ENCODE results near the gene VIM.

VIM gene

DNA sequence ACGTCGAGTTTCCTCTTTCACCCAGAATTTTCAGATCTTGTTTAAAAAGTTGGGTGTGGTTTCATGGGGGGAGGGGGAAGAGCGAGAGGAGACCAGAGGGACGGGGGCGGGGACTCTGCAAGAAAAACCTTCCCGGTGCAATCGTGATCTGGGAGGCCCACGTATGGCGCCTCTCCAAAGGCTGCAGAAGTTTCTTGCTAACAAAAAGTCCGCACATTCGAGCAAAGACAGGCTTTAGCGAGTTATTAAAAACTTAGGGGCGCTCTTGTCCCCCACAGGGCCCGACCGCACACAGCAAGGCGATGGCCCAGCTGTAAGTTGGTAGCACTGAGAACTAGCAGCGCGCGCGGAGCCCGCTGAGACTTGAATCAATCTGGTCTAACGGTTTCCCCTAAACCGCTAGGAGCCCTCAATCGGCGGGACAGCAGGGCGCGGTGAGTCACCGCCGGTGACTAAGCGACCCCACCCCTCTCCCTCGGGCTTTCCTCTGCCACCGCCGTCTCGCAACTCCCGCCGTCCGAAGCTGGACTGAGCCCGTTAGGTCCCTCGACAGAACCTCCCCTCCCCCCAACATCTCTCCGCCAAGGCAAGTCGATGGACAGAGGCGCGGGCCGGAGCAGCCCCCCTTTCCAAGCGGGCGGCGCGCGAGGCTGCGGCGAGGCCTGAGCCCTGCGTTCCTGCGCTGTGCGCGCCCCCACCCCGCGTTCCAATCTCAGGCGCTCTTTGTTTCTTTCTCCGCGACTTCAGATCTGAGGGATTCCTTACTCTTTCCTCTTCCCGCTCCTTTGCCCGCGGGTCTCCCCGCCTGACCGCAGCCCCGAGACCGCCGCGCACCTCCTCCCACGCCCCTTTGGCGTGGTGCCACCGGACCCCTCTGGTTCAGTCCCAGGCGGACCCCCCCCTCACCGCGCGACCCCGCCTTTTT lies at the start of gene VIM:
Gene VIM (plus strand): TSS at position 151 of the 925 bp plus-strand sequence. CDS start 1,182 bp downstream, outside the sequence.
- in situ Hi-C loops (cut with MboI; ENCODE audit: low sequenced_read_pairs), result no loop called here

DNA sequence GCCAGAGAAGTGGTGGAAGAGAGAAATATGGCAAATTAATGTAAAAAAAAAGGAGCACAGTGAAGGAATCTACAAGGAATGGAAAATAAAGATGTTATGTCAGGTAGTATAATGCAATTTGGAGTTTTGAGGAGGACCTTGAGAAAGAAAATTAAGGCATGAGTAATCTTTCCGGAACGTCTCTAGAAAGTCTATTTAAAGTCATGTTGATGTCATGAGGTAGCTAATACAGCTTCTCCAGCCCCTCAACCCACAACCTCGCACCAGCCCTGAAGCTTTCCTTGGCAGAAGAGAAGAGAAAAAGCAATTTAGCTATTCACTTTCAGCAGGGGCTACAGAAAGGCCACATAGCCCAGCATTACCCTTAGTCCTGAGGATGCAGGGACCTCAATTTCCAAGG lies 49.0 kb upstream of the VIM start:
- in situ Hi-C loops (cut with MboI; ENCODE audit: low sequenced_read_pairs), result no loop called here

DNA sequence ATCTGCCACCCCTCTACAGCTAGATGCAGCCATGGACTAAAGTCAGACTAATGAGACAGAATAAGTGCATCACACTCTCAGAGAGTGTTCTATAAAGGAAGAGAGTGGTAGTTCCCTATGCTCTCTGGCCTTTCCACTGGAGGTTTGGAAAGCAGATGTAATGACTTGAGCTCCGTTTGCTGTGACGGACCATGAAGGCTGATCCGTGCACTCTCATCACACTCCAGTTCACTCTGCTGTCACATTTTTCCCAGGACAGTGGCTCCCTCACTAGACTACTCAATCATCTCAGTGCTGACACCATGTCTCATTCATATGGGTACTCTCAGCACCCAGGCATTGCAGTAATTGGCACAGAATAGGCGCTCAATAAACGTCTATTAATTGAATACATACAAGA lies 46.9 kb upstream of the VIM start:
- in situ Hi-C loops (cut with MboI; ENCODE audit: low sequenced_read_pairs), result no loop called here

DNA sequence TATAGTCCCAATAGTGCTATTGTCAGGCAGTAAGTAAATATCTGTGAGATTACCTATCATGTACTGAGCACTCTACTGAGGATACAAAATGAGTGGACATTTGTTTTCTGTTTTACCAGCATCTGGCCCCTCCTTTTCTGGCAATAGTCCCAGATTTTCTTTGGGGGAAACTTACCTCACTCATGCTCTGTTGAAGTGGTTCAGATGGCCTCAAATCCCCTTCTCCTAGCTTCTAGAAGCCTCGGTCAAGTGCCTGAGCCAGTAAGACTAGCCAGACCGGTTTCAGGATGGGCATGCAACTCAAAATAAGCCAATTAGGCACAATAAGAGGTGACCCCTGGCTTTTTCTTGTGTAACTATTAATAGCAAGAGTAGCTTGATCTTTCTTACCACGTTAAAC lies 46.3 kb upstream of the VIM start:
- in situ Hi-C loops (cut with MboI; ENCODE audit: low sequenced_read_pairs), result no loop called here

DNA sequence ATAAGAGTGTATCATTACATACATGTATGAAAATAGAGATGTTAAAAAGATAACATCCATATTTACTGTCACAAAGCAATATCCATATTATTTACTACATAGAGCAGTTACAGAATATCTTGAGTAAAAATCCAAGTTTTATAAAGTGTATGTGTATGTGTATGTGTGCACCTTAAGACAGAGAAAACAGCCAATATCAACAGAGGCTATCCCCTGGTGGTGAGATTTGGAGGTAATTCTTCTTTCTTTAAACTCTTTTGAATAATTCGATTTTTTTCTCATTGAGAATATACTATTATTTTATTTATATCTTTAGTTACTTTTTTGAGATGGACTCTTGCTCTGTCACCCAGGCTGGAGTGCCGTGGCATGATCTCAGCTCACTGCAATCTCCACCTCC lies 44.9 kb upstream of the VIM start:
- in situ Hi-C loops (cut with MboI; ENCODE audit: low sequenced_read_pairs), result no loop called here

DNA sequence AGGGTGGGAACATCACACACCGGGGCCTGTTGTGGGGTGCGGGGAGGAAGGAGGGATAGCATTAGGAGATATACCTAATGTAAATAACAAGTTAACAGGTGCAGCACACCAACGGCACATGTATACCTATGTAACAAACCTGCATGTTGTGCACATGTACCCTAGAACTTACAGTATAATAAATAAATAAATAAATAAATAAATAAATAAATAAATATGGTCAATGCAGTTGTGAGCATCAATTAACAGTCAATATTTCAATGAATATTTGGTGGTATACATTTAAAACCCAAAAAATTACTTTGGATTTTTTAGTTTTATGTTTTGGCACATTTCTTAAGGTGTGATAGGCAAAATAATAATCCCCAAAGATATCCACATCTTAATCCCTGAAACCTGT lies 42.2 kb upstream of the VIM start:
- in situ Hi-C loops (cut with MboI; ENCODE audit: low sequenced_read_pairs), result no loop called here

DNA sequence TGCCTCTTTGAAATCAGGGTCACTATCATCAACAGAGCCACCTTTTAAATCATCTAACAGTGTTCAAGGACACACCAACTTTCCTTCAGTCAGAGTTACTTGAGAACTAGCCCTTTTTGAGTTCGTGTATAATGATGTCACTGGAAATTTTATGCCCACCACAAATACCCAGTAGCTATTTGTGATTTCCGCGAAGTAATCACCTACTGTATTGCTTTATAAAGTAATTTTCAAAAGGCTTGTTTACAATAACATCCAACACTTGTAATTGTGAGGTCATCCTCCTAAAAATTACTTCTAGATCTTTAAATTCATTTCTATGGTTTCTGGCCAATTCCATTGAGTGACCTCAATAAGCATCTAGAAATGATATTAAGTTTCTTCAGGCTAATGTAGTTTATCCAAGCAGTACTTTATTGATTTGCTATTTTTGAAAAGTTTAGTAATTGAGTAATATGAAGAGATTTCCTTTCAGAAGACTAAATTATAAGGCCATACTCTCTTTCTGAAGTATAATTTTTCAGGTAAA lies 39.3 kb upstream of the VIM start:
- in situ Hi-C loops (cut with MboI; ENCODE audit: low sequenced_read_pairs), result no loop called here

DNA sequence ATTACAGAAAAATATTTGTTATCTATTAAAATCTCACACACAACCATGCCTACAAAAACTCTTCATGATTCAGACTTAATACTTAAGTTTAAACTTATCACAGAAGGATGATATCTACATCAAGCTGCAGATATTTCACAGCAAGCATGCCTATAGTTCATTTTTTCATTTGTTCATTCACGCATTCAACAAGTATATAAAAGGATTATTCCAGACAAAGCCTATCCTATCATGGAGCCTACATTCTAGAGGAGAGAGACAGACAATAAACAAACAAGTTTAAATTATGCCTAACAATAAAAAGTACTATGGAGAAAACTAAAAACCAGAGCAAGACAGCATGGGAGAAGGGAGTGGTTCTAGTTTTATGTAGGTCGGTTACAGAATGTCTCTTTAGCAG lies 37.4 kb upstream of the VIM start:
- in situ Hi-C loops (cut with MboI; ENCODE audit: low sequenced_read_pairs), result no loop called here

DNA sequence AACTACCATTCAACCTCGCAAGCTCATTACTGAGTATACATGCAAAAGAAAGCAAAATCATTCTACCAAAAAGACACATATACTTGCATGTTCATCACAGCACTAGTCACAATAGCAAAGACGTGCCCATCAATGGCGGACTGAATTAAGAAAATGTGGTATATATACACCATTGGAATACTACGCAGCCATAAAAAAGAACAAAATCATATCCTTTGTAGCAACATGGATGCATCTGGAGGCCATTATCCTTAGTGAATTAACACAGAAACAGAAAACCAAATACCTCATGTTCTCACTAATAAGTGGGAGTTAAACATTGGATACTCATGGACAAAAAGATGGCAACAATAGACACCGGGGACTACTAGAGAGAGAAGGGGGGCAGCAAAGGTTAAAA lies 33.0 kb upstream of the VIM start:
- in situ Hi-C loops (cut with MboI; ENCODE audit: low sequenced_read_pairs), result no loop called here

DNA sequence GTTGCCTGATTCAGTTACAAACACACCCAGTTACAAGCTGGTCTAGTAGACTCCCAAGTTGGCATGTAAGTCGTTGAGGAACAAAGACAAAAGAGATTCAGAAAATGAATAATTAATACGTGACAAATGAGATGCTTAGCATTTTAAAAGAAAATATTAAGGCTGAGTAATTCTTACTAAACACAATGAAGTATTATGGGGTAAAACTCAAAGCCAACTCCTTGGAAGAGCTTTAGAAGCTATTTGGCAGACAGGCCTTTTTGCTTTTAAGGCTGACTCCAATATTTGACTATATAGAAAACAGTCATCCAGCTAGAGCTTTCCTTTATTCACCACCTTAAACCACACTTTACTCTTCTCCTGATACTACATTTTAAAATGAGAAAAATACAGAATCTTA lies 32.0 kb upstream of the VIM start:
- in situ Hi-C loops (cut with MboI; ENCODE audit: low sequenced_read_pairs), result no loop called here

DNA sequence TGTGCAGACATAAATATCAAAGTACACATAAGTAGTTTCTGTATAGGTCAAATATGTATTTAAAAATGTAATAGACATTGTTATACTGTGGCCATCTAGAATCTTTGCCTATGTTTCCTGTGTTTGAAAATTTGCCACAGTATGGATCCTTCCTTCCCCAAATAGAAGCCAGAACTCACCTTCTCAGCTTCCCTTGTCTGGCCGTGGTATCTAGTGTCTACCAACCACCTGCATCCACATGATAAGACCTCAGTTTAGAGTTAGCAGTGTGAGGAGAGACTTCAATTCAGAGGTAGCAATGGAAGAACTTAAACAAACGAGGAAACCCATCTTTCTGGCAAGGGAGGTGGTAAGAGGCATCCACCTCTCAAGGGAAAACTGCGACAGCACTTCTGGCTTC lies 31.5 kb upstream of the VIM start:
- in situ Hi-C loops (cut with MboI; ENCODE audit: low sequenced_read_pairs), result no loop called here

DNA sequence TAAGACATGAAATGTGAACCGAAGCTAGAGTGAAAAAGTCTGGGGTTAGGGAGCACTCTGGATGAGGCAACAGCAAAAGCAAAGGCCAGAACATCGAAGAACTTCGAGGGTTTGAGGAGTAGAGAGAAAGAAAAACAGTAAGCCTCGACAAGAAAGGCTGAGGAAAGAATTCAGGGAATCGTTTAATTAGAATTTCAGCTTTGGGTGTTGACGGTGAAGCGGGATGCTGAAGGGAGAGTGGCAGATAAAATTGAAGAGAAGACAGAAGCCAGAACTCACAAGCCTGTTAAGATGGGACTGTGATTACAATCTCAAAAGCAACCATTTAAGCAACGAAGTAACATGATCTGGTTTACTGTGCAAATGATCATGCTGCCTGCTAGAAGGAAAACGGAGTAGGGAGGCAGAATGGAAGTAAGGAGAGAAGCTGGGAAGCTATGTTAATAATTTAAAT lies 28.7 kb upstream of the VIM start:
- in situ Hi-C loops (cut with MboI; ENCODE audit: low sequenced_read_pairs), result no loop called here

DNA sequence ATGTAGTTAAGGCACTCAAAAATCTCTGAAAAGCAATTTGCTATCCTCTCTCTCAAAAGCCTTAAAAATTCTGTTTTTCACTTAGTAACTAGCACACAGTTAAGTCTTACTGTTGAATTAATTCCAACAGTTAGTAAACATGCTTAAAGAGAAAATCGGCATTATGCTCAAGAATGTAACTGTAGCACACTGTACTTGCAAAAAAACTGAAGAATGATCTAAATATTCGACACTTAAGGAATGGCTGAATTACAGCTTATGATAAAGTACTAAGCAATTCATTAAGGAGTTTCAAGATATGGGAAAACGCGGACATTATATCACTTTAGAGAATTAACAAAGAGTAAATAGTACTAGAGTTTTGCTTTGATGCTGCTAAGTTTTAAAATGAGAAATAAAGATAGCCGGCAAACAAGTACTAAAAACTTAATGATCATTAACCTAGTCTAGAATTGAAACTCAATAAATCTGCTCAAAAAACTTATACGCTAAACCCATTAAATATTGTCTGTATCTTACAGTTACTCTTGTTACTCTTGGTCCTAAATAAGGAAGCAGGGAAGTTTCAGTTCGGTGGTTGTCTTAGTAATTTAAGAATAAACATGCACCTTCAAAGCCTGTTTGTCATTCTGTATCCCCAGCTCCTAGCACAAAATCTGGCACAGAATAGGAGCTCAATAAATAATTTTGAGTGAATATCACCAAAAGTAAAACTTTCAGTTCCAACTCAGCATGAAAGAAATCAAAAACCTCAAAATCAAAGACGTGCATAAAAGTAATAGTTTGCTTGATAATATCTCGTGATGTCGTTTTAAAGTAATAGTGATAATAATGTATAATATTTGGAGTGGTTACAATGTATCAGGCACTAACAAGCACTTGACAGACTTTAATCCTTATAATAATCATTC lies 27.8 kb upstream of the VIM start:
- in situ Hi-C loops (cut with MboI; ENCODE audit: low sequenced_read_pairs), result no loop called here

DNA sequence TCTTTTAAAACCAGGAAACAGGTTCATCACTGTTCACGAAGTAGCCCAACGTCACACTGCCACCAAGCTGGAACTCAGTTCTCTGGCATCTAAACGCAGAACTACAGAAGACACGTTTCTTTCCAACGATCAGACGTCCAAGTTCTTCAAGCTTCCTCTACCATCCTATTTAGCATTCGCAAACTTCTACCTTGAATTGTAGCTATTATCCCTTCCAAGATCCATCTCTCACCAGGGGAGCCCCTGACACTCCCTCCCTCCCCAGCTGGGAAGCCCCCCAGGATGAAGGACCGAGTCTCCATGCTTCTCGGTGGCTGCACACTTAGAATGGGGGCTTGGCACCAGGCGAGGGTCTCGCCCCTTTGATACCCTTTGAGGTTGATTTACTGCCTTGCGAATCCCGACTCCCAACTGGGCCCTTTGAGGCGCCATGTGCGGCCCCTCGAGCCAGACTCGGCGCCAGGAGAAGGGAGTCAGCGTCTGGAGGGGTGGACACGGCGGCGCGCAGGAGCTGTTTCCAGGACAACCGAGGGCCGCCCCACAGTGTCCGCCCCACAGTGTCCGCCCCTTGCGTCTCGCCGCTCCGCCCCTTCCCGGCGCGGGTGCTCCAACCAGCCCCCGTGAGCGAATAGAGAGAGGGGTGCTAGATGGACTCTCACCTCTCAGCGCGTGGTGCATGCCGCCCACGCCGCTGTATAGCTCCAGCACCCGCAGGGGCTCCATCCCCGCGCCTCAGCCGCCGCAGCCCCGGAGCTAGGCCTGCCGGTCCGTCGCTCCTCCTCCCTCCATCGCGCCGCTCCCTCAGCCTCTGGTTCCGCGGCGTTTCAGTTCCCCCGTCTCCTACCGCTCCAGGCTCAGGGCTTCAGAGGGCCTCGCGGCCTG lies 26.9 kb upstream of the VIM start, which contains the start of gene TRDMT1:
Gene TRDMT1 (minus strand): TSS at position 761 of the 882 bp plus-strand sequence. CDS start 38 bp downstream, at position 723.
- in situ Hi-C loops (cut with MboI; ENCODE audit: low sequenced_read_pairs), result no loop called here

DNA sequence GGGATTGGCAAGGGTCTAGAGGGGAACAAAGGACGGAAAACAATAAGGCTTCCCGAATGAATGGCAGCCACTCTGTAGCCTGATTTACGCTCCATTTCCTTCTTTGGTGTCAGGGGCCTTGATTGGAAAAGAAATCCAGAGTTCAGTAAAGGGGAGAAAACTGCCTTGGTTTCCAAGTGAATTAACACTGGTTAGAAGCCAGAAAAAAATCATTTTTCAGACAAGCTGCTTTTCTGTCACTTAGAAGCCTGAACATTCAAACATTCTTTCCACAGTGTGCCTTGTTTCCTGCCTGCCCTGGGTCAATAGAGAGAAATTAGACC lies 26.3 kb upstream of the VIM start:
- in situ Hi-C loops (cut with MboI; ENCODE audit: low sequenced_read_pairs), result no loop called here

DNA sequence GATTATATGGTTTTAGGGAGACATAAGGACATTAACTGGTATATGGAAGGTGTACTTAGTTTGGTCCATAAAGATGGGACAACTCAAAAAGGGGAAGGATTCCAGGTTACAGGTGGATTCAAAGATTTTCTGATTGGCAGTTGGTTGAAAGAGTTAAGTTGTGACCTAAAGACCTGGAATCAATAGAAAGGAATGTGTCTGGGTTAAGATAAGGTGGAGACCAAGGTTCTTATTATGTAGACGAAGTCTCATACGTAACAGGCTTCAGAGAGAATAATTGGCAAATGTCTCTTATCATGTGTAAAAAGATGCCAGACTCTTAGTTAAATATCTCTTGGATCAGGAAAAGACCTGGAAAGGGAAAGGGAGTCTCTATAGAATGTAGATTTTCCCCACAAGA lies 25.5 kb upstream of the VIM start:
- in situ Hi-C loops (cut with MboI; ENCODE audit: low sequenced_read_pairs), result no loop called here

DNA sequence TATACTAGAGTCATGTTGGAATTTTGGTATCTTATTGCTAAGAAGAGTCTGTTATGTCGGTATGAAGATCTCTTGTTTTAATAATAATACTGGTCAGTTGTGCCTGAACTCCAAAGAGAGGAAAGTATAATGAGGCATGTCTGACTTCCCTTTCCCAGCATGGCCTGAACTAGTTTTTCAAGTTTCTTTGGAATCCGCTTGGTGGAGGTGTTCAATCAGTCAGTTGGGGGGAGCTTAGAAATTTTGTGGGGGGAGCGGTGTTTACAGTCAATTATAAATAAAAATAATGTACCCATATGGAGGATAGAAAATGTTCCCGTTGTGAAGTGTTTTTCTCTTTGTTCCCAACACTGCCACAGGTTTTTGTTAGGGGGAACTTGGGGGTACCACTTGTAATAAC lies 25.0 kb upstream of the VIM start:
- in situ Hi-C loops (cut with MboI; ENCODE audit: low sequenced_read_pairs), result no loop called here

DNA sequence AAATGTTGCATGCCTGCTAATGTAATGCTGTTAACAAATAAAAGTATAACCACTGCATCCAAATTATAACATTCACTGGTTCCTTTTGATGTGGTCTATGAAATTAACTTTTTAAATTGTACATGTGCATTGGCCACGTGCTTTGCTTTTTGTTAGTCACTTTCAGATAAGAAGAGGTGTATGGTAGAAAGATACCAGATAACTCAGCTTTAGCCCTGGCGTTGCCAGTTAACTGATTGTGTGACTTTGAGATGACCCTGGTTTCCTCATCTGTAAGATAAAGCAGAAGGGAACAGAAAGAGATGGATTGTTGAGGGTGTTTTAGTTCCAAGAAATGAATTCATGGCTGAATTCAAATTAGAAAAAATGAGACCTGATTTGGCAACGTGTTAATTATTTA lies 24.6 kb upstream of the VIM start:
- in situ Hi-C loops (cut with MboI; ENCODE audit: low sequenced_read_pairs), result no loop called here

DNA sequence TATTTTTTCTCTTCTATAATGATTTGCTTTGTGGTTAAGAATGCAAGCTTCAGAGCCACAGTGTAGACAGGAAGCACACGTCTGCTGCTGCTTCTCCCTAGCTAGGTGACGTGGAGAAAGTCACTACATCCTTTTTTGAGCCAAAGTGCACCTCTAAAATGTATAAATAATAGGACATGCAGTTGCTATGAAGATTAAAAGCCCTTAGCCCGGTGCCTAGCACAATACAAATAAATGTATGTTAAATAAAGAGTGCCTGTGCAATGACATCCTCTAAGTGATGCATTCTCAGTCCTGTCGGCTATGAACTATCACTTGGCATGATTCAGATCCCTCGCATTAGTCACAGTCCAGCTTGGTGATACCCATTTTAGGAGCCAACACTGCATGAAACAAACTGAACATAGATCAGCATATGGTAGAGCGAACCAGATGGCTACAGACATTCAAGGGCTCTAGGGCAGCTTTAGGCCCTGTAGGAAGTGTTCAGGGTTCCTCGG lies 21.8 kb upstream of the VIM start:
- in situ Hi-C loops (cut with MboI; ENCODE audit: low sequenced_read_pairs), result no loop called here

DNA sequence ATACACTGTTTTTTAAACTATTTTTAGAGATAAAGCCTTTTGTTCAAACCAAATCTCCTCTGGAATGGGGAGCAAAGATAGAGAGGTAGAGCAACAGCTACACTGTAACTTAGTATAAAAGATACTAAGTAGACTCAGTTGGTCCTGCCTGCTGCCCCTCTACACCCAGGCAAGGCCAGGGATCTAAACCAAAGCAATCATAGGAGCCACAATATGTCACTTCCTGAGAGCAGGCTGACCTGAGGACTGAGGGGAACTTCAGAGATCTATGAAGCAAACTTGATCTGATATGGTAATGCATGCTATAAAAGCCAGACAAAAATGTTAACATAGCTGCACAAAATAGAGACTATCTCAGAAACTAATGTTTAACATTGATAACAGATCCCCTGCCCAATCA lies 19.6 kb upstream of the VIM start:
- in situ Hi-C loops (cut with MboI; ENCODE audit: low sequenced_read_pairs), result no loop called here

Measured in HL-60/S4 treated with retinoic acid at 250 ng/mL for 4 days and 3 days (cell line).